ENCODE data around the gene PFDN1. TPM values are rescaled to one million over a fixed set of nuclear protein-coding genes. Genes with fewer than 3 reads are reported as not detected.

Gene PFDN1
- total RNA-seq, 1 experiment from 2014 or later, result 149 TPM

DNA sequence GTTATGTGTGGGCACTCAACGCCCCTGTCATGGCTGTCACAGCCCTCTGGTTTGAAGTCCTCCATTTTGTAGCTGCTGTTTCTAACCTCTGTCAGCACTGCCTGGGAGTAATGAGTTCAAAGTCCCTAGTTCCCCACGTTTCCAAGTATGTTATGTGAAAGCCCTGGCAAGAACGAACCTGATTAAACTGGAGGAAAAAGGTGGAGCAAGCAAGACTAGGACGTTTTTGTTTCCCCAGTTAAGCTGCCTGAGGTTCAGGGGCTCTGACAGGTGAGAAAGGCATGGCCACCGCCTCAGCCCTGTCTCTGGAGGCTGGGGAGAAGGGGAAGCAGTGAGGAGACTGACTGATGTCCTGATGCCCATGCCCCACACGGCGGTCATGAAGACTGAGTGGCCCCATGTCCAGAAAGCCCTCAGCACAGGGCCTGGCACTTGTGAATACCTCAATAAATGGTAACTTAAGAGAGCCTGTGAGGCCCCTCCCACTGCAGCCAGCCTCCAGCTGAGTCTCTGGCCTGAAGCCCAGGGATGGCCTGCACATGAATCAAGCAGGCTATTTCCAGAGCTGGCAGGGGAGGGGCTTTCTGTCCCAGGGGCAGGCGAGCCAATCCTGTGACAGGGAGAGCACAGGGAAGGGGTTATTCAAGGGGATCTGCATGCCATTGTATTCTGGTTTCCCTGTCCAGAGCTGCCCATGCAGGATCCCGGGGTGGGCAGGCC, 61.8 kb downstream of the PFDN1 start:
- DNase-seq (ENCODE audit: low read depth), result peak; percentile 90

DNA sequence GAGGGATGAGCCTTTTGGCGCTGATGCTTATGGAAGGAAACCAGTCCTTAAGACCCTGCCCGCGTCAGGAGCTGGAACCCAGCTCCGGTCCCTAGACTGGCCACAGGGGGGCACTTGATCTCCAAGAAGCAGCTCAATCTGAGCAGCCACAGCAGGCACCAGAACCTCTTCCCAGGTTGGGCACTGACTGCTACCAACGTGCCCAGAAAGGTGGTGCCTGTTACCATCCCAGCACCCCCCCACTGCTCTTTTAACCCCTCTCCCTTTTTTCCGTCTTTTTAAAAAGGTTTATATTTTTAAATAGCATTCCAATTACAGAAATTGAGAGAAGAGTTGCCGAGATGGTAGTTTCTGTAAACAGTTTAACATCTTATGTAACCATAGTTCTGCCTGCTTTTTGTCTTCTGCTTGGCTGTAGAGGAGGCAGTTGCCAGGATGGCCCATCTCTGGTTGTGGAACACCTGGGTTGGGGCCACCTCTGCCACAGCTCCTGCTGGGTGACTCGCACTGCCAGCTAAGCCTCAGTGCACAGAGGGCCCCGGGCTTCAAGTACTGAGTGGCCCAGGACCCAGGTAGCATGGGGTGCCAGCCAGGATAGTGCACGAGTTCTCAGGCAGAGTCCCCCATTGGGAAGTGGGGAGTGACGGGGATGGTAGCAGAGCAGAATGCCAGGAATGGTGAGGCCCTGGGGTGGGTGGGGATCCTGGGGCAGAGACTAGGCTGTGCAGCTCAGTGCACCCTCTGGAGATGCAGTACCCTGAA, 62.8 kb downstream of the PFDN1 start:
- DNase-seq (ENCODE audit: low read depth), result peak; percentile 63

DNA sequence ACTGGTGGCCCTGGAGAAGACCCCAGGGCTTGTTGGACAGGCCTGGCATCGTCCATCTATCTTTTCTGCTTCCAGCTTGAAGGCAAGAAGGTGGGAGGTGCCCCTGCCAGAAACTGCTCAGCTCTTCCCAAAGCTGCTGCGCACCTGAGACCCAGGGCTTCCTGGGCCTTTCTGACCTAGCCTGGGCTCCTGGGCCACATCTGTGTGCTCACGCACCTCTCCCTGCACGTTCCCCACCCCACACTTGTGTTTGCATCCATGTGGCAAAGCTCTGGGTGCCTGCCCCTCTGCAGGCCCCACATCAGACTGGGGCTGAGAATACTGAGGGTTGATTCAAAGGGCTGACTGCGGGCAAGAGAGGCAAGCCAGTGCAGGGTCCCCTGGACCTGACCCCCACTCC, 63.4 kb downstream of the PFDN1 start:
- no peak for DNase-seq (ENCODE audit: low read depth)

DNA sequence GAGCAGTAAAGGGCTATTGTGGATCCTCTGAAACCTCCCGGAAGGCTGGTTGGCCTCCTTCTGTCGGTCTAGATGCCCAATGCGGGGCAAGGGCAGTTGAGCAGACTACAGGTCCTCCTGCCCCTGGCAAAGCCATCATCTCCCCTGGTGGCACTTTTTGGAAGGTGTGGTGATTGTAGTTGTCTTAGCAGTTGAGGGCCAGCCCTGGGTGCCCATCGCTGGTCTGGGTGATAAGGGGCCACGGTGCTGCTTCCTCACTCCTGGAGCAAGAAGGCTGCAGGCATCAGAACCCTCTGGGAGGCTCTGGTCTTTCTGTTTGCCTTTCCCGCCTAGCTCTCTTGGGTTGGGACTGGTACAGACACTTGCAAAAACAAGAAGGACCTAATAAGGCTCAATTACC, 64.1 kb downstream of the PFDN1 start:
- DNase-seq (ENCODE audit: low read depth), result no peak

DNA sequence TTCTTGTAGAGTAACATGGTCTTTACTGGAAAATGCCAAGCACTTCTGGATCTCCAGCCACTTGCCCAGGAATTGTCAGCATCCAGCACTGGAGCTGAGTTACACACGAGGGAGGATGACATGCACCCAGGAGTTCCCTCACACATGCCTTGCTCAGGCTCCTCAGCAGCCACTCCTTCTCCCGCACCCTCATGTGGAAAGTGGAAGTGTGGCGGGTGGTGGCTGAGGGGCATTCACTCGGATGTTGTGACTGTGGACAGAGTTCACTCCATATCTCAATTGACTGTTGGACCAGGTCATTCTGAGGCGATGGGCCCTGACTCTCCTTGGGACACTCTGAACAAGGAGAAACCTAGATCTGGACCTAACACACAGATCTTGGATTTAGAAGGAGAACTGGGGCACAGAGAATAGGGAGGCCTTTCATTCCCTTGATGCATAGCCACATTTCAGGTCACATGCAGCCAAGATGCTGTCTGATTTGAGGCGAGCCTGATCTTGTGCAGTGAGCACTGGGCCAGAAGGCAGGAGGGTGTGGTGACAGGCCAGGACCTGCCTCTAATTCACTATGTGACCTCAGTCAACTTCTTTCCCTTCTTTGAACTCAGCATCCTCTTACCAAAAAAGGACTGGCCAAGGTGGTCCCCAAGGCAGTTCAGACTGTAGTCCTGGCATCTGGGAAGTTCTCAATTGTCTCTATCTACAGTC, 65.9 kb downstream of the PFDN1 start:
- DNase-seq (ENCODE audit: low read depth), result no peak

DNA sequence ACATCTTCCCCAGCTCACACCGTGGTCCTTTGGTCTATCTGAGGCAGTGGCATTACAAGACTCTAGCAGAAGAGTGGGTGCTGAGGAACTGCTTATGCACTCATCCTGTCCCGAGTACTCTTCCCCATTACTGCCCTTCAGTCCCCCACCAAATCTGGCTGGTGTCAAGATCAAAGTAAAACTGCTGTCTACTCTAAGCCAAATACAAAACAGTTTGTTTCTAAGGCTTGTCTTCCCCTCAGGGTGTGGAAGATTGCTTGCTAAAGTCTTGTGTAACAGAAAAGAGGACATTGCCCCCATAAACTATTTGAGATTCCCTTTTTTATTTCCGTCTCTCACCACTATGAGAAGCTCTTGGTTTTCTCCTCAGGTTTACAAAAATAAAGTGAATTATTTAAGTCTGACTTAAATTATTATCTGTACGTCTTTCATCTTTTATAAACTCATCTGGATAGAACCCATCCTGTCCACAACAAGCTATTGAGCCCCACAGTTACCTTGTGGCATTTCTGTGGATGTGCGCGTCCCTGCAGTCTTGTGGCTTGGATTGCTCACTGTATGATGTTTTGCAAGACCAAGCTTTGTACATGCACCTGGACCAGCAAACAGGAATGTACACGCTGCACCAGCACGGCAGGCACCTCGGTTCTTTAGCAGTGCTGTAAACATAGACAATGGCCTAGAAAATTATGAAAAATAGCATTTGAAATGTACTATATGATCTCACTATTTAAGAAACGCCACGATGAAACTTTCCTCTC, 66.9 kb downstream of the PFDN1 start:
- DNase-seq (ENCODE audit: low read depth), result no peak

DNA sequence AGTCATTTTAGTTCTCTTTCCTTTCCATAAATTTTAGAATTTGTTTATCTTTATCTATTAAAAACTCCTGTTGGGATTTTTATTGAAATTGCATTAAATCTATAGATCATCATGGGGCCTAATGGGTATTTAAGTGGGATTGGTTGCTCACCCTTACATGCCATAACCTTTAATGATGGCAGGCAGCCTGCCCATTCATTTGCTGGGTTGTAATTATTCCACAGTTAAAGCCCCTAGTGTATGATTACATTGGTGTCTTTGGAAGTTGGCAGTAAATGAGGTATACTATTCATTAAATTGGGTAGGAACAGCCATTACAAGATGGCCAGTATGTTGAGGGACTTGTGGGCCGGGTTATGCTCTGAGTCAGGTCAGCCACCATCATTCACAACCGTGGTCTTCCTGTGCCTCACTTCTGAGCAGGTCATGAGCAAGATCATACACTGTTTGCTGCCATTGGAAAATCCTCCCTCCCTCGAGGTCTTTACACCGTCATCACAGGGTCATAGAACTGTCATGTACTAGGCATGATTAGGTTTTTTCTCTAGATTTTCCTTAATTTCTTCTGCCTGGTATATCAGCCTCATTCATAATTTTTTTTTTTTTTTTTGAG, 68.4 kb downstream of the PFDN1 start:
- DNase-seq (ENCODE audit: low read depth), result no peak

DNA sequence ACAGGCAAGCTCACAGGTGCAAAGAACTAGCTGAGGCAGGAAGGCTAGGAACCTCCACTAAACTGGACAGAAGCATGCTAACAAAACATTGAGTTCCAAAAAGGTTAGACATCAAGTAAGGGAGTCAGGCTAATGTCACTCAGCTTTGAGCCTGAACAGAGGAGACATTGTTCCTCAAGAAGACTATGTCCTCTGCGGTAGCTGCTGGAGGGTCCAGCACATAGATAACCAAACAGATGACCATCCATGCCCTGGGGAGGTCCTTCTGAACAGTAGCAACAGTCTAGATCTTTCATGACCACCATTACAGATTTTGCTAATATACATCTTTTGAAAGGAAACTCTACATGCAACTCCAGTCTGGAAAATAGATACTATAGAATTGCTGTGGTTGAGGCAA, 70.2 kb downstream of the PFDN1 start:
- no peak for DNase-seq (ENCODE audit: low read depth)

DNA sequence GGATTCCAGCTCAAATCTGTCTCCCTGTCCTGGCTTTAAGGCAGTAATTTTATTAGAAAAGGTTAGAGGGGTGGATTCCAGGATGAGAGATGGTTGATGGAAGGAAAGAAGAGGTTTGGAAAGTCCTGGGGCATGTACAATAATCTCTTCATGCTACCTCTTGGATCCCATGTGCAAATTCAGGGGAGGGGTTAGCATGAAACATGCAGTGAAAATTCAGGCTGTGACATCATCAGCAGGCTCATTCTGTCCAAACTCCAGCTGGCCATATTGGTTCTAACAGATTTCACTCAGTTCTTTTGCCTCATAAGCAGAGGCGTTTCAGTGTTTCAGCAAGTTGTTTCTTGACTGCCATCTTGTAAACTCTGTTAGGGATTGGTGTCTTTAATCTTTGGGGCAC, 72.5 kb downstream of the PFDN1 start:
- DNase-seq (ENCODE audit: low read depth), result no peak

DNA sequence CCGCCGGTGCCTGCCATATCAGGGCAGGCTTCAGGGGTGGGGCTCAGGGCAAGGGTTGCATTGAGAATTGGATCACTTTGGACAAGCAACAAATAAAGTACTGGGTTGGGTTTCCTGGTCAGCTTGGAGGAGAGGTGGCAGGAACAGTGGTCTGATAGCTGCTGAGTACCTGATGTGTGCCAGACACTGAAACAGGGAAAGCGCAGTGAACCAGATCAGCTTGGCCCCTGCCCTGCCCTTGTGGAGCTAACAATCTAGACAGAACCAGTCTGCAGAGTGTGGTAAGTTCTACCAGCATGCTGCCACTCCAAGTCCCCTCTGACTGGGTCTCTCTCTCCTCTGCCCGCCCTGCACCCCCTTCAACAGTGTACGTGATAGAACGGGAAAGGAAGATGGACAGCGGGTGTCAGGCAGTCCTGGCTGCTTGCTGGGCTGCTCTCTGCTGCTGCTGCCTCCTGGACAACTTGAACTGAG, 74.5 kb downstream of the PFDN1 start:
- DNase-seq (ENCODE audit: low read depth), result no peak

DNA sequence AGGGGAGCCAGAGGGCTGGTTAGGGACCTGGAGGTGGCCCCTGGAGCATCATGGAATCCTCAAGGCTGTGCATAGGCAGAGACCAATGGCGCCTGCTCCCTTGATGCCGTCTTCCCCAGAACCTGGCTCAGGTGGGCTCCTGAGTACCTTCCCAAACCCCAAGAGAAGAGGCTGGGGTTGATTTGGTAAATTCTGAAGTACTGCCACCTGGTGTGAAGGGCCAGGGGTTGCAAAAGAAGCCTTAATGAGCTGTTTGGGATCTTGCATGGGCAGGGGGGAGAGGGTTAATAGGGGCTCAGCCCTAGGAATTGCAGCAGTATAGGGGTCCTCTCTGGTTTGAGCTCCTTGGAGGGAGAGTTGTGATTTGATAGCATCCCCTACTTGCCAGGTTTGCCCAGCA, 75.9 kb downstream of the PFDN1 start:
- no peak for DNase-seq (ENCODE audit: low read depth)

DNA sequence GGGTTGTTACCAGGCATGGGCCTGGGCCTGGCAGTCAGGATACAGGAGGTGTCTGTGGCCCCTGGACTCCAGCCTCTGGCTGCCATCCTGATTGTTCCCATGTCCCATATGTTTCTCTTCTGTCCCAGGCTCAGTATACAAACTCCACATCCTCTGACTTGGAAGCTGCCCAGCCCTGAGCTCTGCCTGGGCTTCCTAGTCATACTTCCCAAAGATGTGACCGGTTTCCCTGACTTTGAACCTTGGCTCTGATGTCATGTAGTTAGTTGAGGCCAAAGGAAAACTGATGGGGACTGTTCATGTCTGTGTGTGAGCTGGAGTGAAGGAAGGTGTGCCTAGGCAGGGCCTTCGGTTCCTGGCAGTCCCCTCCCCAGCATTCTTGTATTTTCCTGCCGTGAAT, 77.5 kb downstream of the PFDN1 start:
- DNase-seq (ENCODE audit: low read depth), result no peak

DNA sequence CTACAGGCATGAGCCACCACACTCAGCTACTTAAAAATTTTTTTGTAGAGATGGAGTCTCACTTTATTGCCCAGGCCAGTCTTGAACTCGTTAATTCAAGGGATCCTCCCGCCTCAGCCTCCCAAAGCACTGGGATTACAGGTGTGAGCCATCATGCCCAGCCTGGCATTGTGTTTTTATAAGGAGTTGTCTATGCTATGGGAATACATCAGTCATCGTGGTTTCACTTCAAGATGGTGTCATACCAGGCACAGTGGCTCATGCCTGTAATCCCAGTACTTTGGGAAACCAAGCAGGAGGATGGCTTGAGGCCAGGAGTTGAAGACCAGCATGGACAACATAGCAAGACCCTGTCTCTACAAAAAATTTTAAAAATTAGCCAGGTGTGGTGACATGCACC, 78.2 kb downstream of the PFDN1 start:
- peak; percentile 40 for DNase-seq (ENCODE audit: low read depth)

DNA sequence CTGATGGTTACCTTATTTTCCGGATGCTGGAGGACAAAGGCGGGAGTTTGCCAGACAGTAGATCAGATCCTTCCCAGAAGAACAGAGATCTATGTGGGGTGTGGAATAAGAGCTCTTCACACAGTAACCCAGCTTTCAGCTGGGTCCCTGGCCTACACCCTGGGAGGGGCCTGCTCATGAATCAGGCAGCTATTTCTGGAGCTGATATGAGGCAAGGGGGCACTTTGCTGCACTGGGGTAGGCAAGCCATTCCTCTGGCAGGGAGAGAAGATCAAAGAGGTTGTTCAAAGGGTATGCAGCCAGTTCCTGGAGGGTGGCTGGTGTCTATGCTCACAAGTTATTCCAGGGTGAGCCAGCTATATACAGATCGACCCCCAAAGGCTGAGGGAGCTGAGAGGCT, 79.3 kb downstream of the PFDN1 start:
- DNase-seq (ENCODE audit: low read depth), result no peak

DNA sequence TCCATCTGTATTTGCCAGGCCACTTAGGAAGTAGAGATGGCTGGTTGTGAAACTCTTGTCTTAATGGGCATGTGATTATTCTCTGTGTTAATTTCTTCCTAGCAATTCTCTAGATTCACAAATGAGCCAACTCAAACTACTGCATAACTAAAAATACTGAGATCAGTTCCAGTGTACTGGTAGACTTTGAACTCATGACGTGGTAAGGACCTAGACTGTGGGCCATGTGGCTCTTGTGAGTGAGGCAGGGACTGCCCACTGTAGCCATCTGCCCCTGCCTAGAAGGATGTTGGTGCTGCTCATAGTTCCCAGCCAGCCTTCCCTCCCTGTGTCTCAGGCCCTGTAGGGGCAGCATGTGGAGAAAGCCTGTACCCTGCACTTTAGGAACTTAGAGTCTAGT, 80.5 kb downstream of the PFDN1 start:
- DNase-seq (ENCODE audit: low read depth), result no peak

DNA sequence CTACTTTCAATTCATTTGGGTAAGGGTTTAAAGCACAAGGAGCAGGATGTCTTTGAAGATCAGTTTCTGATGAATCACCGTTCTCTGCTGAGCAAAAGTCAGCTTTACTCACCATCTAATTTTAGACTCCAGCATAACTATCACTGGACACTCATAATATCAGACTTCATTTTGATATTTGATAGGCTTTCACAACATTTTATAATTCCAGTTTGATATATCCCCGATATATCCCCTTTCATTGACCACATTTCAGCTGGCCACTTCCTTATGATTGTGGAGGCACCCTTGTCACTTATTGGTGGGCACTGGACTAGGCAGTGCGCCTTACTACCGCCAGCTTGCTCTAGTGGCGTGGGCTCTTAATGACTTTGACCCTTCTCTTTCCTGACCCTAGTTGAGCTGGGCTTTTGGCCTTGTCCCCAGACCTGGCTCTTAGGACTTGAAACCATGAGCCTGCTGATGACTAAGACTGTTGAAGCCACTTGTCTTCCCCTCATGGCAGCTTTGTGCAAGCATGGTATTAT, 81.1 kb downstream of the PFDN1 start:
- peak; percentile 90 for DNase-seq (ENCODE audit: low read depth)

DNA sequence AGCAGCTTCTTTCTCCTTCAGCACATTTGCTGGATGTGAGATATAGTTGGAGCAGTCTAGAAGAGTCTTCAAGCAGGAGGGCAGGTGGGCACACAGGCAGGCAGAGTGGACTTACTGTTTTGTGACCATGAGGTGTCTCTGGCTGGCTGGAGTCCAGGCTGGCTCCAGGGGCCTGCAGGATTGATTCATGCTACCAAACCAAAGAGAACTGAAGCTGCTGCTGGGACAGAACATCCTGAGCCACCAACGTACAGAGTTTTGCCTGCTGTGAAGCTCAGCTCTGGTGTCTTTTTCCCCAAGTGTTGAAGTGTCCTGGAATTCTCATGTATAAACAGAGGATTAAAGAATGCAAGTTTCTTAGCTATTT, 82.2 kb downstream of the PFDN1 start:
- no peak for DNase-seq (ENCODE audit: low read depth)

DNA sequence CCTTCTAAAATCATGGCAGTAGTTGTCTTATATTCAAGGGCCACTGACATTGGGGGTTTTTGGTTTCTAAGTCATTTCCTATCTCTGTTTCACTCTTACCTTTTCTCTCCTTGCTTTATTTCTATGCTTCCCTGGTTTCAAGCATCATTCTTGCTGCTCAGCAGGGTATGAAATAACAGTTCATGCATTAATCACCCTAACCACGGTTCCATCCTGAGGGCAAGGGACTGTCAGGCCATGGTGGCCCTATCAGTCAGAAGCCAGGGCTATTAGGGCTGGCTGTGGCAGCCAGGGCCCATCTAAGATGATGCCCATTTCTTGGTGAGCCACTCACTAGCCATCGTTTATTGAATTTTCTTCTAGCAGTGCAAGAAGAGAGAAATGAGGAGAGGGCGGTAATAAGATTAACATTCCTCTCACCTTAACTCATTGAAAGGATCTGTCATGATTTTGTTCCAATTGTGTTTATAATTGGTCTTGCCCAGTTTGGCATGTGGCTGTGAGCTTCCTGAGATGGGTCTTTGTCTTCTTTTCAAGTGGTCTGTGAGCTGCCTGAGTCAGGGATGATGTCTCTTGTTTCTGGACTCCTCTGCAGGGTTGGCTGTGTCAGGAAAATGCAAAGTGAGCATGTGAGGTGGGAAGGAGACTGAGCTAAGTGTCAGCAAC, 82.7 kb downstream of the PFDN1 start:
- peak; percentile 93 for DNase-seq (ENCODE audit: low read depth)

DNA sequence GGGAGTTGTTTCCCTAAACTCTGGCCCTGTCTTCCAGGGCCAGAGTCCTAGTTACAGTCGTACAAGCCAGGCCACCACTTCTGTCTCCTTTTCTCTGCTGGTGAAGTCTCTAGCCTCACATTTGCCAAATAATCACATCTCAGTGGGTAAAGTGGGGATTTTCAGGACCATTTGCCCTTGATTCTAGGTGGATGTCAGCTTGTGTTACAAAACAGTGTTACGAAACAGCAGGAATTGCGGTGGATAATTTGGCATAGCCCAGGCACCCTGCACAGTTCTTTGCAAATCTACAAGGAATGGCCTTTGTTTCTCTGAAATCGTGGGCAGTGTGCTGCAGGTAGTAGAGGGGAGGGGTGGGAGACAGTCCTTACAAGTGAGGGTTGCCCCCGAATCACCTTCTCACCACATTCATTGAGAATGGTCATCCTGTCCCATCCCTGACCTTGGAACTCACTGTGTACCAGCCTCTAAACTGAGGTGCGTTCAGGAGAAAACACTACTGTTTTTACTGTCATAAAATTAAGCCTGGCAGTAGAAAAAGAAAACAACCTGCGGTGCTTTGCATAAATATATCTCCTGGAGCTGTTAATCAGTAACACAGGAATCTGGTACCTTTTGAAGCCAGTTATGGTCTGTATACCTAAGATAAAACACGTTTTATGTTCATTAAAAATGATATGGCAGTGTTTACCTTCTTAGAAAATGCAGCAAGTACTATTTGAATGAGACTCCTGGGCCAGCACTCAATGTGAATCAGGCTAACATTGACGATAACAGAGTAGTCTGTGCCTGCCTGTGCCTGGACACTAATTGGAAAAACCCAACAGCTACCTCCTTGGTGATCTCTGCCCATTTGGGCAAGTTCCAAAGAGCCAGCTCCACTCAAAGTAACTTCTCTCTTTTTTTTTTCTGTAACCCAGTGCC, 83.6 kb downstream of the PFDN1 start:
- no peak for DNase-seq (ENCODE audit: low read depth)
